GM18858 (cell line): ENCODE measurements around the gene MED13.
"Not testable (repeated sequence)": the region's sequence is repeated elsewhere in the genome, so short reads cannot be mapped to it uniquely, and the experiment has no call there.

Experiments
- ATAC-seq: cut with Tn5 transposase; IDR thresholded peaks from one replicate; pipeline ENCODE4 v1.9.1; 2021; ENCODE audit not compliant: unreplicated experiment

The MED13 gene

GRCh38 chr17:62001105-62001504 is 64.0 kb downstream of the MED13 start:
- ATAC-seq: no peak

DNA sequence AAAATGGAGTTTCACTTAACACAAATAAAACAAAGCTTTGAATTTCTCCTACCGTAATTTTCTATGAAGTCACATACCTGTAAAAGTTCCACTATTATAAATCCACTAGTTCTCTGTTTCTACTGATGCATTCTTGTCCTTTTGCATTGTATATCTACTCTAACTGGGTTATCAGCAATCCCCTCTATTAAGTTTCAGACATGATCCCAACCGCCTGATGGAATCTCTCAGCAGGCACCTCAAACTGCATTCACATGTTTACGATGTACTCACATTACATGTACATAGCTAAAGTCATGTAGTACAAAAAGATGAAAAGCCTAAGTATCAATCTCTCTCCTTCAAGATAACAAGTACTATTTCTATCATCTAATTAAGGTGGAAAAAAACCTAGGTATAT is 64.9 kb downstream of the MED13 start:
- no peak for ATAC-seq

DNA sequence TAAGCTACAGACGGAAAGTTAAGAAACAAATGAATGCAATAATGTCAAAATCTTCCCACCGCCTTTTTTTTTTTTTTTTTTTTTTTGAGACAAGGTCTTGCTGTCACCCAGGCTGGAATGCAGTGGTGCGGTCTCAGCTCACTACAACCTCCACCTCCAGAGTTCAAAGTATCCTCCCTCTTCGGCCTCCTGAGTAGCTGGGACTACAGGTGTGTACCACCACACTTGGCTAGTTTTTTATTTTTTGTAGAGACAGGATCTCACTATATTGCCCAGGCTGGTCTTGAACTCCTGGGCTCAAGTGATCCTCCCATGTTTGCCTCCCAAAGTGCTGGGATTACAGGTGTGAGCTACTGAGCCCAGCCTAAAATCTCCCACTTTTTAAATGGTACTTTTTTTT is 66.5 kb downstream of the MED13 start:
- not testable (repeated sequence) for ATAC-seq

GRCh38 chr17:61997664-61998063 is 67.4 kb downstream of the MED13 start:
- ATAC-seq: no peak

DNA sequence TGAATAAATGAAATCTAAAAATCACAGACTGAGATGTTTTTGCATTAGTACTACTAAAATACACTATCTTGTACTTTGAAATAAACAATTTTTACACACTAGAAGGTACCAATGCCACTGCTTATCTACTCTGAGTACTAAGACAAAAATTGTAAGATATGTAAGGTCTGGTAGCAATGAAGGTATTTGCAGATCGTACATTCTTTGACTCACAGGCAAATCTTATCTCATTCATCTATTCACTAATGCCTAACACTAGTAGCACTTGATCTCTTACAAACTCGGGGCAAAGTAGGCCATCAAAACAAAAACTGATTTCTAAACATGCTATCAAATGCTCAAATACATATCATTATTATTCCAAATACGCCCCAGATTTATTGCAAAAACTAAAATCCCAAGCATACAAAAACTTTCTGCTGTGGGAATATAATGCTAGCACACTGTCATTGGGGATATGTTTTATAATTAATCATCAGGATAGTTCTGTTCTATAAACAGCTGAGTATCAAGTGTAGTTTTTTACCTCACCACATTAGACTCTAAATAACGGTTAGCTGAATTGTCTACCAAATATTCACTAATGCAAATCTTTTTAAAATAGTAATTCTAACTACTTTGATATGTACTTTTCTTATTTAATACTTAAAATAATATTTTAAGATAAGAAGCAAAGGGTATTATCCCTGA is 68.0 kb downstream of the MED13 start:
- ATAC-seq: no peak

DNA sequence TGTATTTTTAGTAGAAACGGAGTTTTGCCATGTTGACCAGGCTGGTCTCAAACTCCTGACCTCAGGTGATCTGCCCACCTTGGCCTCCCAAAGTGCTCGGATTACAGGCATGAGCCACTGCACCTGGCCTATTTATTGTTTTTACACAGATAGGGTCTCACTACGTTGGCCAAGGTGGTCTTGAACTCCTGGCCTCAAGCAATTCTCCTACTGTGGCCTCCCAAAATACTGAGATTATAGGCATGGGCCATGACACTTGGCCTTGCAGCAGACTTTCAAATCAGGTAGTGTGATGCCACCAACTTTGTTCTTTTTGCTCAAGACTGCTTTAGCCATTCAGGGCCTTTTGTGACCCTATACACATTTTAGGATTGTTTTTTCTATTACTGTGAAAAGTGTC is 75.6 kb downstream of the MED13 start:
- ATAC-seq: no peak

DNA sequence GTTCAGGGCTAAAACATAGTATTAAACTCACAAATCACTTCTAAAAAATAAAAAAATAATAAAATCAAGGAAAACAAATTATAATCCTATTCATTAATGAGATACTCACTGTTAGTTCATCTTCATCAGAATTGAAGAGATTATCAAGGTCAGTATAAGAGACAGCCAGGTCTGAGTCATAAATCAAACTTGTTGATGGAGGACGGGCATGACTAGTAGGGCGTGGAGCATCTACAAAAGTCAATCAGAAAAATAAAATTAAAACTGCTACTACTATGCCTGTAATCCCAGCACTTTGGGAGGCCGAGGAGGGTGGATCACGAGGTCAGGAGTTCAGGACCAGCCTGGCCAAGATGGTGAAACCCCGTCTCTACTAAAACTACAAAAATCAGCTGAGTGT is 78.2 kb downstream of the MED13 start:
- ATAC-seq: no peak

DNA sequence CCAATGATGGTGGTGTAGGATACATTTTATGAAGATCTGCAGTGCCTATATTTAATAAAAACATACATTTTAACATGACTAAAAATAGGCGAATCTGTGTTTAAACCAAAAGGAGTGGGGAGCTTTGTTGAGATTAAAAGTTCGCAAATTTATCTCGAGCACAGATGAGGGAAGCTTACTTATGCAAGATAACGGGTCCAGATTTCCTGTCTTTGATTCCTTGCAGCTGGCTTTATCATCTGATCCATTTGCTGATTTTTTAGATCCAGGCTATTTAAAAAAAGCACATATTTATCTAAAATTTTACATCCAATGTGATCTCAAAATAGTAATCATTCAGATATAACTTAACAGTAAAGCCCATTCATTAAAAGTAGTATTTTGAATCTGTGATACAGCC is 80.3 kb downstream of the MED13 start:
- ATAC-seq: no peak

GRCh38 chr17:61981323-61981722 is 83.8 kb downstream of the MED13 start:
- no peak for ATAC-seq

GRCh38 chr17:61980535-61980934 is 84.5 kb downstream of the MED13 start:
- no peak for ATAC-seq

DNA sequence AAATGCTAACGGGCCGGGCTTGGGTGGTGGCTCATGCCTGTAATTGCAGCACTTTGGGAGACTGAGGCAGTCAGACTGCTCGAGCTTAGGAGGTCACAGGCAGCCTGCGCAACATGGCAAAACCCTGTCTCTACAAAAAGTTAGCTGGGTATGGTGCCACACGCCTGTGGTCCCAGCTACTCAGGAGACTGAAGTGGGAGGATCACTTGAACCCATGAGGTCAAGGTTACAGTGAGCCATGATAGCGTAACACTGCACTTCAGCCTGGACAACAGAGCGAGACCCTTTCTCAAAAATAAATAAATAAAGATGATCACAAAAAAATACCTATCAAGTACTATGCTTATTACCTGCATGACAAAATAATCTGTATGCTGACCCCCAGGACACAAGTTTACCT is 91.0 kb downstream of the MED13 start:
- no peak for ATAC-seq

DNA sequence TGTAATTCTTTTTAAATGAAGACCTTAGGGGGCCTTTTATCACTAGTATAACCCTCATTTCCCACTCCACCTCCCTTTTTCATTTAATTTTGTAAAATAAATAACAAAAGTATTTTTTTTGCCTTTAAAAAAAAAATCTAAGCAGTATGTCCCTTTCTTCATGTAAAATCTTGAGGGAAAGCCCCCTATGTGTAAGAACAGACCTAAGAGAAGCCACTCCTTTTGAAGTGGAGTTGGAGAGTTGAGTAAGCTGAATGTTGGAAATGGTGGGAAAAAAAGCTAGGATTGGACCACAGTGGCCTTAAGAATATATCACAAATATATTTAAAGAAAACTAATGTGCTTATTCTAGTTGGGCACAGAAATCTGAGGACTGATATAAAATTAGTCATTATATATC is 92.8 kb downstream of the MED13 start:
- no peak for ATAC-seq

DNA sequence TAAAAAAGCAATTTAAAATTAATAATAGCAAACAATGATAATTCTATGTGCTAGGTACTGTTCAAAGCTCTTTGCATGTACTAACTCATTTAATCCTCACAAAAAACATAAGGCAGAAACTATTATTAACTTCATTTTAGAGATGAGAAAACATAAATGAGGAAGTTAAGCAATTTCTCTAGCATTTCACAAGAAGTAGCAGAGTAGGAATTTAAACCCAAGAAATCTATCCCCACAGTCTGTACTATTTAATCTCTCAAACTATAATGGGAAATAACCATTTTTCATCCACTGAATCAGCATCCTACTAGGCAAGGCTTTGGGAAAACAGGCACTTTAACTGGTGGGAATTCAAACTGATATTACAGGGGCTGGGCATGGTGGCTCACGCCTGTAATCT is 95.0 kb downstream of the MED13 start:
- no peak for ATAC-seq

- no peak for ATAC-seq
These were observed 96.3 kb downstream of the MED13 start for GRCh38 chr17:61968757-61969156.

DNA sequence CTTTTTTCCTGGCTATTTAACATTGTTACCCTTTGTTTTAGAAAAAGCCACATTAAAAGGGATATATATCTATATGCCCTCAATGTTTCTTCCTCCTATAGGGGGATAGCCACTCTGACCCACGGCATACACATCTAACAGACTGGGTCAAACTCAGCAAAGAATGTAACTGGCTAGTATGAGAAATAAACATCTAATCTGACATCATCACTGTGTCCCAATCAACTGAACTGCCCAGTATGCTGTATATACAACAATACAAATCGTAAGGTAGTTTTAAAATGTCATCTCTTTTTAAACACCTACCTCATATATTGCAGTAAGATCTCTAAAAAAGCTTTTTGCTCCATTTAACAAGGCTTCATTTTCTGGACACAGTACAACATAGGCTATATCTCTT is 97.3 kb downstream of the MED13 start:
- no peak for ATAC-seq

DNA sequence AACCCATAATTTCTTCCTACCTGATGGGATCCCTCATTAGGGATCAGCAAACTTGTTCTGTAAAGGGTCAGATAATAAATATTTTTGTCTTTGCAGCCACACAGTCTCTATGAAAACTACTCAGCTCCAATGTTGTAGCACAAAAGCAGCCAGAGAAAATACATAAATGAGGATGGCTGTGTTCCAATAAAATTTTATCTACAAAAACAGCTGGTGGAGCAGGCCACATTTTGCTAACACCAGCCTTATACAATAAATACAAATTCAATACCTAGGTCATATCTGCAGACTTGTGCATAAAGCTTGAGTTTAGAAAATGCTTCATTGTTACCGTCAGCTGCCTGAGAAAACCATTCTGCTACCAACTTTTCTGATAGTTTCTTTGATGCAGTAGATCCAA is 98.9 kb downstream of the MED13 start:
- no peak for ATAC-seq

- no peak for ATAC-seq
These were observed 109.5 kb downstream of the MED13 start for GRCh38 chr17:61955619-61956018.

- ATAC-seq: no peak
These were observed 117.6 kb downstream of the MED13 start for GRCh38 chr17:61947367-61948078.

GRCh38 chr17:61946359-61946758 is 118.7 kb downstream of the MED13 start:
- no peak for ATAC-seq

- no peak for ATAC-seq
These were observed 122.0 kb downstream of the MED13 start for GRCh38 chr17:61943117-61943516.

DNA sequence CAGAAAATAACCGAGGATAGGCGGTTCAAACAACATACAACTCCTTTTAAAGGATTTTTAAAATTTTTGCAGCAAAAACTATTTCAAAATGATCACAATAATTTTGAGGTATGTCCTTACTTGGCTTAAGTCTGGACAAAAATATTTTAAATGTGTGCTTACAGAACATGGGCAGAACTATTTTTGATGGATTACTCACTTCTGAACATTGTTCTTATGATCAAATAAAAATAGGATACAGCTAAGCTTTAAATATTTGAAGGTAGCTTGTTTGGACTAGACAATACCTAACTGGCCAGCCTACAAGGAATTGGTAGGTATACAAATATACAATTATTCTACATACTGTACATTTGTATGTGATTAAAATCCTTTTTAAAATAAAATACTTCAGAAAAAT is 123.0 kb downstream of the MED13 start:
- ATAC-seq: no peak

- no peak for ATAC-seq
These were observed 137.0 kb downstream of the MED13 start for GRCh38 chr17:61928101-61928436.
